ENCODE measurements around the gene CHD6.

Gene CHD6

DNA sequence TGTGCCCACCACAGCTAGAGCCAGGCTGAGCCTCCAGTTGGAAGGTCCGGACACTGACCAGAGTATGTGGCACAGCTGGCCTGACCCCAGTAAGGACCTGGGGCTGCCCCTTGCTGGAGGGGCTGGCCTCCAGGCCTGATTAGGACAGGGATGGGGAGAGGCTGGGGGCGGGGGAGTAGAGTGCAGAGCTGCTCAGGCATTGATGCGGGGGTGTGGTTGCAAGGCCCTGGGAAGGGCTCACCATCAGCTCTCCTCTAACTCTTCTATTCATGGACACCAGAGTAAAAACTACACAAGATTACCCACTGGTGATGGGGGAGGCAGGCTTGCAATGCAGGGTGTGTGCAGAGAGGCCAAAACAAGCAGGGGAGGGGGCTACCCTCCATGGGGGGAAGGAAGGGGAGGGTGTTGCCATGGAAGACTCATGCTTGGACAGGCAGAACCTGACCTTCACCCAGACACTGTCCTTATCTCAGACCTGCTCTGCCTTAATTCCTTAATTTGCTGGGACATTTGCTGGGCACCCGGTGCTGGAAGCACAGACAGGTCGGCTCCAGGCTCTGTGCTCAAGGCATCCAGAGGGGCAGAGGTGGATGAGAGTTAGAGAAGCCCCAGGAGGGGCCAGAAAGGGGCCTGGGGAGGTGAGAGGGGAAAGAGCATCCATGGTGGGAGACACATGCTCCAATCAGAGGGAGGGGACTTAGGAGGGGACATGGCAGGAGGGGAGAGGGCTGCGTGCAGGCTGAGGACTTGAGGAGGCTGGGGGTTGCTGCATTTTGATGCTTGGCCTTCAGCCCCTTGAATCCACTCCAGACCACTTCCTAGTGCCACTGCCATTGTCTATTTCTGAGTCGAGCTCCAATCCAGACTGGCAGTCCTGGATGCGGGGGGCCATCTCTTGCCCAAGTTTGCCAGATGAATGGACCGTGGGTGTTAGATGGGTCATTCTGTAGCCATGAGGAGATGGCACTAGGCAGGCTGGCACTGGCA lies 244.0 kb downstream of the CHD6 start:
- ATAC-seq, result no peak; the same call in 1 of the 3 replicates
- TF ChIP-seq CSDC2 (CRISPR knock-in tag; IDR thresholded peaks at IDR 0.05) (no peak), ISL1 (CRISPR knock-in tag; IDR thresholded peaks at IDR 0.05) (no peak), ZNF8 (CRISPR knock-in tag; IDR thresholded peaks at IDR 0.05) (no peak), BACH2 (CRISPR knock-in tag; IDR thresholded peaks at IDR 0.05; ENCODE audit: borderline replicate concordance) (no peak), TCF4 (CRISPR knock-in tag; IDR thresholded peaks at IDR 0.05; ENCODE audit: borderline replicate concordance) (no peak), ZFP3 (CRISPR knock-in tag; IDR thresholded peaks at IDR 0.05) (no peak), SNAI2 (CRISPR knock-in tag; IDR thresholded peaks at IDR 0.05) (no peak), ZC3H10 (CRISPR knock-in tag; IDR thresholded peaks at IDR 0.05) (no peak), ZNF565 (CRISPR knock-in tag; conservative IDR thresholded peaks at IDR 0.05; ENCODE audit: low read depth) (no peak)
- TF ChIP-seq, protein P1, sequence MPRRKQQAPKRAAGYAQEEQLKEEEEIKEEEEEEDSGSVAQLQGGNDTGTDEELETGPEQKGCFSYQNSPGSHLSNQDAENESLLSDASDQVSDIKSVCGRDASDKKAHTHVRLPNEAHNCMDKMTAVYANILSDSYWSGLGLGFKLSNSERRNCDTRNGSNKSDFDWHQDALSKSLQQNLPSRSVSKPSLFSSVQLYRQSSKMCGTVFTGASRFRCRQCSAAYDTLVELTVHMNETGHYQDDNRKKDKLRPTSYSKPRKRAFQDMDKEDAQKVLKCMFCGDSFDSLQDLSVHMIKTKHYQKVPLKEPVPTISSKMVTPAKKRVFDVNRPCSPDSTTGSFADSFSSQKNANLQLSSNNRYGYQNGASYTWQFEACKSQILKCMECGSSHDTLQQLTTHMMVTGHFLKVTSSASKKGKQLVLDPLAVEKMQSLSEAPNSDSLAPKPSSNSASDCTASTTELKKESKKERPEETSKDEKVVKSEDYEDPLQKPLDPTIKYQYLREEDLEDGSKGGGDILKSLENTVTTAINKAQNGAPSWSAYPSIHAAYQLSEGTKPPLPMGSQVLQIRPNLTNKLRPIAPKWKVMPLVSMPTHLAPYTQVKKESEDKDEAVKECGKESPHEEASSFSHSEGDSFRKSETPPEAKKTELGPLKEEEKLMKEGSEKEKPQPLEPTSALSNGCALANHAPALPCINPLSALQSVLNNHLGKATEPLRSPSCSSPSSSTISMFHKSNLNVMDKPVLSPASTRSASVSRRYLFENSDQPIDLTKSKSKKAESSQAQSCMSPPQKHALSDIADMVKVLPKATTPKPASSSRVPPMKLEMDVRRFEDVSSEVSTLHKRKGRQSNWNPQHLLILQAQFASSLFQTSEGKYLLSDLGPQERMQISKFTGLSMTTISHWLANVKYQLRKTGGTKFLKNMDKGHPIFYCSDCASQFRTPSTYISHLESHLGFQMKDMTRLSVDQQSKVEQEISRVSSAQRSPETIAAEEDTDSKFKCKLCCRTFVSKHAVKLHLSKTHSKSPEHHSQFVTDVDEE (CRISPR knock-in tag; IDR thresholded peaks at IDR 0.05), result no peak

DNA sequence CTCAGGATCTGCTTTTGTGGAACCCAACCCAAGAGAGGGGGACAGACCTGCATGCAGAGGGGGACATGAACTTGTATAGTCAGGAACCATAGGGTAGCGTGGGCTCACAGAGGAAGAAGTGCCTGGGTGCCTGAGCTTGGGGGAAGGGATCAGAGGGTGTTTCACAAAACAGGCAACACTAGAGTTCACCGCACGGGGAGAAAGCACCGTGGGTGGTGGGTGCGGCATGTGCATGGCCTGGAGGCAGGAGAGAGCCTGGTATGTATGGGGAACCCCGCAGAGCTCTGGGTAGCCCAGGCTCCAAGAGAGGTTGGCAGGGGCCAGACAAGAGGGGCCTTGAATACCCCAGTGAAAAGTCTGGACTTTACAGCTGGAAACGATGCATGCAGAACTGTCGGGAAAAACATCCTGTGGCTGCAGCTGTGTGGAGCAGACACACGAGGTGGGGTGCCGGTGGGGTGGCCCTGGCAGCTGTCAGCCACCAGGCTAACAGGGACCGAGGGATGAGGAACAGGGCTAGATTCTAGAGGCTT lies 244.9 kb downstream of the CHD6 start:
- no peak for TF ChIP-seq SNAI2 (CRISPR knock-in tag; IDR thresholded peaks at IDR 0.05)
- no peak for TF ChIP-seq ZNF565 (CRISPR knock-in tag; conservative IDR thresholded peaks at IDR 0.05; ENCODE audit: low read depth)
- no peak for TF ChIP-seq ZNF8 (CRISPR knock-in tag; IDR thresholded peaks at IDR 0.05)
- TF ChIP-seq ZNF70 (CRISPR knock-in tag; IDR thresholded peaks at IDR 0.05), result no peak
- TF ChIP-seq, protein P2, sequence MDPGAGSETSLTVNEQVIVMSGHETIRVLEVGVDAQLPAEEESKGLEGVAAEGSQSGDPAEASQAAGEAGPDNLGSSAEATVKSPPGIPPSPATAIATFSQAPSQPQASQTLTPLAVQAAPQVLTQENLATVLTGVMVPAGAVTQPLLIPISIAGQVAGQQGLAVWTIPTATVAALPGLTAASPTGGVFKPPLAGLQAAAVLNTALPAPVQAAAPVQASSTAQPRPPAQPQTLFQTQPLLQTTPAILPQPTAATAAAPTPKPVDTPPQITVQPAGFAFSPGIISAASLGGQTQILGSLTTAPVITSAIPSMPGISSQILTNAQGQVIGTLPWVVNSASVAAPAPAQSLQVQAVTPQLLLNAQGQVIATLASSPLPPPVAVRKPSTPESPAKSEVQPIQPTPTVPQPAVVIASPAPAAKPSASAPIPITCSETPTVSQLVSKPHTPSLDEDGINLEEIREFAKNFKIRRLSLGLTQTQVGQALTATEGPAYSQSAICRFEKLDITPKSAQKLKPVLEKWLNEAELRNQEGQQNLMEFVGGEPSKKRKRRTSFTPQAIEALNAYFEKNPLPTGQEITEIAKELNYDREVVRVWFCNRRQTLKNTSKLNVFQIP (CRISPR knock-in tag; IDR thresholded peaks at IDR 0.05; ENCODE audit: borderline replicate concordance, low read depth), result no peak
- TF ChIP-seq, protein P3, sequence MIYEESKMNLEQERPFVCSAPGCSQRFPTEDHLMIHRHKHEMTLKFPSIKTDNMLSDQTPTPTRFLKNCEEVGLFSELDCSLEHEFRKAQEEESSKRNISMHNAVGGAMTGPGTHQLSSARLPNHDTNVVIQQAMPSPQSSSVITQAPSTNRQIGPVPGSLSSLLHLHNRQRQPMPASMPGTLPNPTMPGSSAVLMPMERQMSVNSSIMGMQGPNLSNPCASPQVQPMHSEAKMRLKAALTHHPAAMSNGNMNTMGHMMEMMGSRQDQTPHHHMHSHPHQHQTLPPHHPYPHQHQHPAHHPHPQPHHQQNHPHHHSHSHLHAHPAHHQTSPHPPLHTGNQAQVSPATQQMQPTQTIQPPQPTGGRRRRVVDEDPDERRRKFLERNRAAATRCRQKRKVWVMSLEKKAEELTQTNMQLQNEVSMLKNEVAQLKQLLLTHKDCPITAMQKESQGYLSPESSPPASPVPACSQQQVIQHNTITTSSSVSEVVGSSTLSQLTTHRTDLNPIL (CRISPR knock-in tag; IDR thresholded peaks at IDR 0.05; ENCODE audit: low read depth), result no peak
- no peak for ATAC-seq

DNA sequence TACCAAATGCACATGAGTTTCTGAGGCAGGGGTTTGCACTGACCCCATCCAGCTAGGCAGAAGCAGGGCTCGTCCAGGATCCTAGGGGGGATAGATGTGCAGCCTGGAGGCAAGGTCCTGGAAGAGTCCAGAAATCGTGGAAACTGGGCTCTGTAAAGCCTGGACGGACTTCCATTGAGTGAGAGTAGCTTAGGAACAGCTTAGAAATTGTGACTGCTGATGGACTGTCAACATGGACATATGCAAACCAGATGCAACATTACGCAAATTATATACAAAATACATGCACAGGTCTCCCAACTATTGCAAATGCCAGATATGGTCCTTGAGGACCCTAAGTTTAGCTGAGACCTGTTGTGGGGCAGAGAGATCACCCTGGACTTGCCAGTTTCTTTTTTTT lies 246.8 kb downstream of the CHD6 start:
- no peak for ATAC-seq
- no peak for TF ChIP-seq CSDC2 (CRISPR knock-in tag; IDR thresholded peaks at IDR 0.05)
- TF ChIP-seq ARNTL (CRISPR knock-in tag; IDR thresholded peaks at IDR 0.05; ENCODE audit: borderline replicate concordance, low read depth), result no peak
- no peak for TF ChIP-seq BACH2 (CRISPR knock-in tag; IDR thresholded peaks at IDR 0.05; ENCODE audit: borderline replicate concordance)
- no peak for TF ChIP-seq ISL1 (CRISPR knock-in tag; IDR thresholded peaks at IDR 0.05)
- no peak for TF ChIP-seq TOX (CRISPR knock-in tag; IDR thresholded peaks at IDR 0.05; ENCODE audit: borderline replicate concordance)
- TF ChIP-seq SNAI2 (CRISPR knock-in tag; IDR thresholded peaks at IDR 0.05), result no peak
- TF ChIP-seq, protein P4, sequence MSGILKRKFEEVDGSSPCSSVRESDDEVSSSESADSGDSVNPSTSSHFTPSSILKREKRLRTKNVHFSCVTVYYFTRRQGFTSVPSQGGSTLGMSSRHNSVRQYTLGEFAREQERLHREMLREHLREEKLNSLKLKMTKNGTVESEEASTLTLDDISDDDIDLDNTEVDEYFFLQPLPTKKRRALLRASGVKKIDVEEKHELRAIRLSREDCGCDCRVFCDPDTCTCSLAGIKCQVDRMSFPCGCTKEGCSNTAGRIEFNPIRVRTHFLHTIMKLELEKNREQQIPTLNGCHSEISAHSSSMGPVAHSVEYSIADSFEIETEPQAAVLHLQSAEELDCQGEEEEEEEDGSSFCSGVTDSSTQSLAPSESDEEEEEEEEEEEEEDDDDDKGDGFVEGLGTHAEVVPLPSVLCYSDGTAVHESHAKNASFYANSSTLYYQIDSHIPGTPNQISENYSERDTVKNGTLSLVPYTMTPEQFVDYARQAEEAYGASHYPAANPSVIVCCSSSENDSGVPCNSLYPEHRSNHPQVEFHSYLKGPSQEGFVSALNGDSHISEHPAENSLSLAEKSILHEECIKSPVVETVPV (CRISPR knock-in tag; IDR thresholded peaks at IDR 0.05), result no peak
- TF ChIP-seq, protein P5, sequence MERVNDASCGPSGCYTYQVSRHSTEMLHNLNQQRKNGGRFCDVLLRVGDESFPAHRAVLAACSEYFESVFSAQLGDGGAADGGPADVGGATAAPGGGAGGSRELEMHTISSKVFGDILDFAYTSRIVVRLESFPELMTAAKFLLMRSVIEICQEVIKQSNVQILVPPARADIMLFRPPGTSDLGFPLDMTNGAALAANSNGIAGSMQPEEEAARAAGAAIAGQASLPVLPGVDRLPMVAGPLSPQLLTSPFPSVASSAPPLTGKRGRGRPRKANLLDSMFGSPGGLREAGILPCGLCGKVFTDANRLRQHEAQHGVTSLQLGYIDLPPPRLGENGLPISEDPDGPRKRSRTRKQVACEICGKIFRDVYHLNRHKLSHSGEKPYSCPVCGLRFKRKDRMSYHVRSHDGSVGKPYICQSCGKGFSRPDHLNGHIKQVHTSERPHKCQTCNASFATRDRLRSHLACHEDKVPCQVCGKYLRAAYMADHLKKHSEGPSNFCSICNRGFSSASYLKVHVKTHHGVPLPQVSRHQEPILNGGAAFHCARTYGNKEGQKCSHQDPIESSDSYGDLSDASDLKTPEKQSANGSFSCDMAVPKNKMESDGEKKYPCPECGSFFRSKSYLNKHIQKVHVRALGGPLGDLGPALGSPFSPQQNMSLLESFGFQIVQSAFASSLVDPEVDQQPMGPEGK (CRISPR knock-in tag; IDR thresholded peaks at IDR 0.05; ENCODE audit: borderline replicate concordance), result no peak
- no peak for TF ChIP-seq ZNF8 (CRISPR knock-in tag; IDR thresholded peaks at IDR 0.05)
